SKM-1 treated with dmso at 0.1 percent for 144 hours (cell line): ENCODE results near the gene PRAMEF20.

Experiments used
- DNase-seq: peaks from one replicate; lab custom pipeline; 2025; ENCODE audit not compliant: unreplicated experiment; lab: John Stamatoyannopoulos, UW

Gene PRAMEF20

DNA sequence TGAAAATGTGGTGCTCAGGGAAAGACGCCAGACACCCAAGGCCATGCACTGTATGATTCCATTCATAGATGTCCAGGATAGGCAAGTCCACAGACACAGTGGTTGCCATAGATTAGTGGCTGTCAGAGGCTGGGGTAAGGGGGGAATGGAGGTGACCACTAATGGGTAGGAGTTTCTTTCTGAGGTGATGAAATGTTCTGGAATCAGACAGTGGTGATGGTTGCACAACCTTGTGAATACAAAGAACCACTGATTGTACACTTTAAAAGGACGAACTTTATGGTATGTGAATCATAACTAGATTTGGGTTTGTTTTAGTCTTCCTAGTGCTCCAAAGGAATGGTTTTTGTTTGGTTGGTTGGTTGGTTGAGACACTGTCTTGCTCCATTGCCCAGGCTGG lies 51.7 kb downstream of the PRAMEF20 start:
- no peak for DNase-seq

DNA sequence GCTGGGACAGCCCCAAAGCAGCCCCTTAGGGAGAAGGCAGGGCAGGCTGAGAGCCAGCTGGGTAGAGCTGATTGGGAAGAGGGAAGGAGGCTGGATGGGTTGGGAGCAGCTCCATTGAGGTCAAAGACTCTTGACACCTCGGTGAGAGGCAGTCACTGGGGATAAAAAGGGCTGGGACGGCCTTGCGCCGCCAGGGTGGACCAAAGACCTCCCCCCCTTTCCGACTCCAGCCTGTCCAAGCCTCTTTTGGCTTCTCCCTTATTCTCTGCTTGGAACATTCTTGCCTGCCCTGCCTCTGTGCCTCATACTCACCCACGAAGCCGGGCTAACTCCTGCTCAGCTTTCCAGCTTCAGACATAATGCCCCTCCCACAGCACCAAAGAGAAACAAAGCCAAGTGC lies 52.4 kb downstream of the PRAMEF20 start:
- no peak for DNase-seq

DNA sequence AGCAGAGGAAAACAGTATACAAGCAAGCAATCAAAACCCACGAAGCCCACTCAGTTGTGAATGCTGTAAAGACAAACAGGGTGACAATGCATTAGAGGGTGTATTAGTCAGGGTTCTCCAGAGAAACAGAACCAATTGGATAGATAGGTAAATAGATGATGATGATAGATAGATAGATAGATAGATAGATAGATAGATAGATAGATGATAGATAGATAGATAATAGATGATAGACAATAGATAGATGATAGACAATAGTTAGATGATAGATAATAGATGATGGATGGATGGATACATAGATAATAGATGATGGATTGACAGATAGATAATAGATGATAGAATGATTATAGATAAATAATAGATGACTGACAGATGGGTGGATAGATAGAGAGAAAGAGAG lies 55.3 kb downstream of the PRAMEF20 start:
- DNase-seq, result no peak

DNA sequence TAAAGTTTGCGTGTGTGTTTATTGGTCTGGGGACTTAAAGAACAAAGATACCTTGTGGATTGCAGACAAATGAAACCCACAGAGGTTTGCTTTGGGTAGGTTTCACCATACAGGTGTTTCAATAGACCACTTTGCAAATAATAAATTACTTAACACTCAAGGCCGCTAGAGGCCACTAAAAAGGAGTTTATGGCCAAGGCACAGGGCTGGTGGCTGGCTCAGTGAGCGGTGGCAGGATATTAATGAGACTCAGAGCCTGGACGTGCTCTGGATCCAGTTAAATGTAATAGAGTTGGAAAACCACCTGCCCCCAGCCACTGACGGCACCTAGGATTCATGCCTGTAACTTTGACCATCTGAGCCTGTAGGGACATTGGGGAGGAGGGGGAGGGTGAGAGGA lies 59.1 kb downstream of the PRAMEF20 start:
- no peak for DNase-seq
